GM18867 (cell line): ENCODE data around the gene WNT5A.
"Not testable (repeated sequence)": the region's sequence is repeated elsewhere in the genome, so short reads cannot be mapped to it uniquely, and the experiment has no call there.

Experiments
- ATAC-seq: cut with Tn5 transposase; IDR thresholded peaks from one replicate; pipeline ENCODE4 v1.9.1; 2021; ENCODE audit warnings: mild to moderate bottlenecking, moderate library complexity; ENCODE audit not compliant: unreplicated experiment

WNT5A gene

GRCh38 chr3:55507808-55508207 lies 20.7 kb upstream of the WNT5A start:
- ATAC-seq: no peak

GRCh38 chr3:55505776-55506175 lies 18.7 kb upstream of the WNT5A start:
- ATAC-seq: no peak

- not testable (repeated sequence) for ATAC-seq
These were observed 18.0 kb upstream of the WNT5A start for GRCh38 chr3:55505102-55505501.

- no peak for ATAC-seq
These were observed 14.8 kb upstream of the WNT5A start for GRCh38 chr3:55501905-55502304.

GRCh38 chr3:55500555-55501330 lies 13.6 kb upstream of the WNT5A start:
- no peak for ATAC-seq

- ATAC-seq: no peak
These were observed 11.4 kb upstream of the WNT5A start for GRCh38 chr3:55498520-55498919.

GRCh38 chr3:55497250-55497649 lies 10.1 kb upstream of the WNT5A start:
- ATAC-seq: no peak

GRCh38 chr3:55494976-55495375 lies 7.9 kb upstream of the WNT5A start:
- ATAC-seq: no peak

GRCh38 chr3:55492976-55493375 lies 5.9 kb upstream of the WNT5A start:
- ATAC-seq: no peak

- no peak for ATAC-seq
These were observed 4.2 kb upstream of the WNT5A start for GRCh38 chr3:55491296-55491816.

- ATAC-seq: no peak
These were observed 3.3 kb upstream of the WNT5A start for GRCh38 chr3:55490276-55490913.

GRCh38 chr3:55489798-55490132 lies 2.7 kb upstream of the WNT5A start:
- ATAC-seq: no peak

GRCh38 chr3:55488398-55489055 lies 1.4 kb upstream of the WNT5A start:
- peak; percentile 37 for ATAC-seq

- no peak for ATAC-seq
These were observed 505 bp upstream of the WNT5A start for GRCh38 chr3:55487381-55488241.

- ATAC-seq: no peak
These were observed 827 bp downstream of the WNT5A start for GRCh38 chr3:55486101-55486856.

GRCh38 chr3:55484801-55485791 lies 2.0 kb downstream of the WNT5A start:
- peak; percentile 78 for ATAC-seq

- no peak for ATAC-seq
These were observed 2.9 kb downstream of the WNT5A start for GRCh38 chr3:55484191-55484689.

- no peak for ATAC-seq
These were observed 3.7 kb downstream of the WNT5A start for GRCh38 chr3:55483196-55484095.
